HG03442 (cell line): ENCODE results near the gene ESRRG.

ENCODE experiments used
- ATAC-seq: cut with Tn5 transposase; IDR thresholded peaks from one replicate; pipeline ENCODE4 v1.9.1; 2021; ENCODE audit warnings: mild to moderate bottlenecking, moderate library complexity; ENCODE audit not compliant: unreplicated experiment

Gene ESRRG

GRCh38 chr1:216523043-216523442 lies 200.2 kb downstream of the ESRRG start:
- ATAC-seq = no peak

GRCh38 chr1:216521477-216521876 lies 201.8 kb downstream of the ESRRG start:
- no peak for ATAC-seq

- ATAC-seq = no peak
Measured at GRCh38 chr1:216518844-216519627, 204.2 kb downstream of the ESRRG start.

- ATAC-seq = no peak
Measured at GRCh38 chr1:216502528-216503162, 220.6 kb downstream of the ESRRG start.

GRCh38 chr1:216500273-216500967 lies 222.8 kb downstream of the ESRRG start:
- no peak for ATAC-seq

GRCh38 chr1:216499581-216500272 lies 223.5 kb downstream of the ESRRG start:
- no peak for ATAC-seq

DNA sequence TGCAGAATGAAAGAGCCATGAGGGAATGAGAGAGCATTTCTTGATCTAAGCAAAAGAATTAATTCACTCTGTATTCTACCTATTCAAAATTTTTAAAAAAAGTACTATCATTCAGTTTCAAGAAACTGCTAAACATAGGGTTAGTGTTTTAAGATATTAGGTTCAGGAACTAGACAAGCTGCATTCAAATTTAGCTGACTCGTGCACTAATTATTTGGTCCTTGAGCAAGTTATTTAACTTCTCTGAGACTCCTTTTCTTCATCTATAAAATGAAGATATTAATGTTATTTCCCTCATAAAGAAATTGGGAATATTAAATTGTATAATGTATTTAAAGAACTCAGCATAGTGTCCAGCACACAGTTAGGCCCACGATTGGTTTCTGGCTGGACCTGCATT lies 225.0 kb downstream of the ESRRG start:
- ATAC-seq = no peak

DNA sequence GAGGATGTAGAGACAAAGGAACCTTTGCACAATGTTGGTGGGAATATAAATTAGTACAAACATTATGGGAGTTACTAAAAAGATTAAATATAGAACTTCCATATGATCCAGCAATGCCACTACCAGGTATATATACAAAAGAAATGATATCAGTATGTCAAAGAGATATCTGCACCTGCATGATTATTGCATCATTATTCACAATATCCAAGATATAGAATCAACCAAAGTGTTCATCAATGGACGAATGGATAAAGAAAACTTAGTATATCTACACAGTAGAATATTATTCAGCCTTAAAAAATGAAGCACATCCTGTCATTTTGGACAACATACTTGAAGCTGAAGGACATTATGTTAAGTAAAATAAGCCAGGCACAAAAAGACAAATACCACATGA lies 238.2 kb downstream of the ESRRG start:
- no peak for ATAC-seq

DNA sequence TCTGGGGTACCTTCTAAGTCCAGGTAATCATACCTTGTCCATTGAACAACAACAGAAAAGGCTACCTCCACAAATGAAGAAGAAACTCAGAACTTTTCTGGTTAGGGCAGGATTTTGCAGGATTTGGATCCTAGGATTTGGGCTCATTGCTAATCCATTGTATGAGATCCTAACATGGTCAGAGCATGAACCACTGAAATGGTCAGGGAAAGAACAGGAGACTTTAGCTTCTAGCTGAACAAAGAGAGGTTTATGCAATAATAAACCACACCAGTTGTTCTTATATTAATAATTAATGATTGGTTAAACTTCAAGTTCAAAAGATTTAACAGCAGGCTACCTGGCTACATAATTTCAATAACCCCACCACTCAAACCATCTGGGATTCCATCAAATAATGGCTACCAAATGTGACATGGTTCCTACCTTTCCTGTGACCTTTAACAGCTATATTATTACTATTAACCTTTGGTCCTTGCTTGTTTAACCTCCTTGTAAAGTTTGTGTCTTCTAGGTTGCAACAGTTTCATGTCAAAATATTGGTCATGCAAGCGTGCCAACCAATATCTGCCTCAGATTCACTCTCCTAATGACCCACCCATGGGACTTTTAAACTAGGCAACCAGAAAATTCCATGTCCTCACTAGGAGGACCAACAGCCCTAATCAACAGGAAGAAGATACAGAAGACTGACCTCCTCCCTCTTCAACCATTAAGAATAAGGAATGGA lies 239.4 kb downstream of the ESRRG start:
- no peak for ATAC-seq

DNA sequence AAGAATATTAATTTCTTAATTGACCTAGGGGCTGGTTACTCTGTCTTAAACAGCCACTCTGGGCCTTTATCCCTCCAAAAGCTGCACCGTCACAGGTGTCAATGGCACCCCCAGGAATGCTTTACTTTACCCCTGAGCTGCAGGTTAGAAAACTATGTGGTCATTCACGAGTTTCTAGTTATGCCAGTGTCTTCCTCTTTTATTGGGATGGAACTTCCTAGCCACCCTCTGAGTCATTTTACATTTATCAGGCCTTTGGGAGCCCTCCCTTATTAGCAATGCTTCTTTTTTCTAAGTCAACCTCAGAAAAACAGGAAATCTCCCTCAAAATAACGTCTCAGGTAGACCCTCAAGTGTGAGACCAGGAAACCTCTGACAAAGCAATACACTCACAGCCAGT lies 240.6 kb downstream of the ESRRG start:
- no peak for ATAC-seq

DNA sequence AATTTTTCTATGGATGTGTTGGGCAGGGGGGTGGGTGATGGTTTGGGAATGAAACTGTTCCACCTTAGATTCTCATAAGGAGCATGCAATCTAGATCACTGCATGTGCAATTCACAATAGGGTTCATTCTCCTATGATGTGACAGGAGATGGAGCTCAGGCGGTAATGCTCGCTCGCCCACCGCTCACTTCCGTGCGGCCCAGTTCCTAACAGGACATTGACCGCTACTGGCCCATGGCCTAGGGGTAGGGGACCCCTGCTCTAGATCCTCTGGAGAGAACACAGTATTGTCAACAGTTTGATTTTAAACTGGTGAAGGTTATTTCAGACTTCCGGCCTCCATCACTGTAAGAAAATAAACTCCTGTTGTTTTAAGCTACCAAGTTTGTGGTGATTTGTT lies 245.0 kb downstream of the ESRRG start:
- ATAC-seq = no peak

DNA sequence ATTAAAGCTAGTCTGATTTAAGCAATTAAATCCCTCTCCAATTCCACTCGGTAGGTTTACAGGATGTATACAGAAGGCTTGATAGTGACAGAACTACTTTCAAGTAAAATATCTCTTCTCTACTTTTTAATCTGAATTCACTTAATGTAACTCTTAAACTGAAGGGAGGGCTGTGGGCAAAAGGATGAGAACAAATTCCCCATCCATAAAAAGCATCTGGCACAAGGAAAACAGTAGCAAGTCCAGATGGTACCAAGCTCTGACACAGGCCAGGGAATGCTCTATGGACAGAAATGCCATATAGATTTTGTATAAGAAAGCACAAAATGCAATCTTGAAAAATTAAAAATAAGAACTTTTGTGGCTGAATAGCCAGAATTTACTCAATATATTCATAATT lies 246.9 kb downstream of the ESRRG start:
- ATAC-seq = no peak

DNA sequence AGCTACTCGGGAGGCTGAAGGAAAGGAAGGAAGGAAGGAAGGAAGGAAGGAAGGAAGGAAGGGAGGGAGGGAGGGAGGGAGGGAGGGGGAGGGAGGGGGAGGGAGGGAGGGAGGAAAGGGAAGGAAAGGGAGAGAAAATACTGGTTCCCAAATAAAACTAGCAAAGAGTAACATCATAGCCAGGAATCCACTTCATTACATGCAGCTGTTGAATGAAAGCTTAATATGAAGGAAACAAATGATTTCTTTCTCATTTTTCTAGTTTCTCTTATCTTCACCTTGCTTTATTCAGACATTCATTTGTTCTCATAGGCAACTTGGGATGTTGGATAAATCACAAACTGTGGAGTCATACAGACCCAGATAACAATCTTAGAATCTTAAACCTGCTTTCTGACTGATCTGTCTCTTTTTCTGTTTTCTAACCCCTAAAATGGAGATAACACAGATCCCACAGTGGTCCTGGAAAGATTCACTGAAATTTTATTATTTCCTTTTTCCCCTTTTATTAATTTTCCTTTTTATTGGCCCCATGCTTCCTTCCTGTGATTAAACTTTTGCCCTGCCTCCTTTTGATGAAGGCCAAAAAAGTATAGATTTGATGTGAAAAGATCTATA lies 247.5 kb downstream of the ESRRG start:
- ATAC-seq = no peak

DNA sequence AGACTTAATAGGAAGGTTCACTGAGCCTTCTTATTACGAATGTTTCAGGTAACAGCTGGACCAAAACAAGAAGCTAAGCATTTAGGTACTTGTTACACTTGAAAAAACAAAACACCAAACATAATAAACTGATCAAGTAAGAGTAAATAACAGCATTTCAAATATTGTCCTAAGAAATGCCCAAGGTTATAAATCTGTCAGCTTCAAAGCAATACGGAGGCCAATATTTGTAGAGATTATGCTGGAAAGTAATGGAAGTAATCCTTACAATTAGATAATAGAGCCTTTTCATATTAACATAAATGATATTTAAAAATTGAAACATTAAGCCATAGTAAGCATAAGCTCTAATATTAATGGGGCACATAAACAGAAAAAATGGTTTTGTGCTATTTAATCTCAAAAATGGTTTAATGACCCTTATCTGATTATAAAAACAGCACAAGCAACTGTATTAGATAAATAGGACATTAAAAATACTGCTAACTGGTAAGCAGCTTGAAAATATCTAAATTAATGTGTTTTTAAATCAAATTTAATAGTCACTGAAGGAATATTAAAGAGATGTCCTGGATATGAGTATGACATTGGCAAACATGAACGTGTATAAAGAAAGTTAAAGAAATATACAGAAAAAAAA lies 256.9 kb downstream of the ESRRG start:
- no peak for ATAC-seq

GRCh38 chr1:216464489-216464888 lies 258.7 kb downstream of the ESRRG start:
- no peak for ATAC-seq

GRCh38 chr1:216462066-216462775 lies 261.0 kb downstream of the ESRRG start:
- no peak for ATAC-seq

DNA sequence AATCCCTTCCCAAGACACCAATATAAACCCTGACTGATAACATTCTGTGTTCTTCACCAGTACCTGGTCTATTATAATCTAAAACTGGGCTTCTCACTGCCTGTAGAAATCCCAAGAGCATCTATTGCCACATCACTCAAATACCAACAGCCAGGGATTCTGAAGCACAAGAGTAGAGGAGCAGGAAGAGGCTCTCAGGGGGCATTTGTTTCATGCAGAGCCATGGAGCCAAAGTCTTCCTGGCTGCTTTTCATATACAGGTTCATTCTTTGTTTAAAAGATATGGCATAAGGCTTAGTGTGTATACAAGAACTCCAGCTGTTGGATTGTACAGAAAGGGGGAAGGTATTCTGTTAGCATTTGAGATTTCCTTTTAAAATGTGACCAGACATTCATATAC lies 261.8 kb downstream of the ESRRG start:
- ATAC-seq = no peak

GRCh38 chr1:216459651-216460207 lies 263.5 kb downstream of the ESRRG start:
- no peak for ATAC-seq

DNA sequence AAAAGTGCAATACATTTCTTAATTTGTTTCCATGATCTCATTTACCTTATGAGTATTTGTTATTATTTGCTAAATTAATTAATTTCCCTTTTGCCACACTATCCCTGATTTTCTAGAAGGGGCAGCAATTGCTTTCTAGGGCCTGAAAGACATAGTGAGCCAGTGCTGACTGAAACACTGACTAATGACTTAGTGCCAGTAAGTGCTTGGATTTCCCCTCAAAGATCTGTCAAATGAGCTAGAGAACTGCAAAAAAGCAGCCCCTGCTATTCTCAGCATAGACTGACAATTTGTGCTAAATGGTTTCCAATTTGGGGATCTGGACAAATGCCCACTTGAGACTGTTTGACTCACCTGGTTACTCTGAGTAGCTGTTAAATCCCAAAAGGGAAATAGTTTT lies 264.4 kb downstream of the ESRRG start:
- ATAC-seq = no peak
